Neural cell (in vitro differentiated cells): Measurements from ENCODE around the gene CASTOR2. TPM values are rescaled to one million over a fixed set of nuclear protein-coding genes. Genes with fewer than 3 reads are reported as not detected.
"Not testable (repeated sequence)": the region's sequence is repeated elsewhere in the genome, so short reads cannot be mapped to it uniquely, and the experiment has no call there.

Experiments used
- H2AFZ ChIP-seq: fragments of 200-600, 300-800 bp; sonication (generic), shearing (Covaris generic); 2 replicates; pipeline ENCODE4 v1.6.0; 2014; ENCODE audit warnings: low read depth, mild to moderate bottlenecking, antibody characterized with exemption, low read length, moderate library complexity
- H3F3A ChIP-seq: fragments of 200-600 bp; shearing (Covaris generic); 2 replicates; pipeline ENCODE4 v1.6.1; 2016; ENCODE audit warnings: mild to moderate bottlenecking, moderate library complexity, mixed read lengths, antibody characterized with exemption, low read length; ENCODE audit not compliant: insufficient read depth, poor library complexity, severe bottlenecking
- H3K27ac ChIP-seq: fragments of 200-600, 300-800 bp; sonication (generic), shearing (Covaris generic); 2 replicates; pipeline ENCODE4 v1.5.1; 2014; ENCODE audit warnings: mild to moderate bottlenecking, low read length, moderate library complexity
- H3K27me3 ChIP-seq: fragments of 300-800, 200-600 bp; sonication (generic), shearing (Covaris generic); 2 replicates; pipeline ENCODE4 v1.6.0; 2014; ENCODE audit warnings: mild to moderate bottlenecking, low read depth, low read length, moderate library complexity; ENCODE audit not compliant: insufficient read depth
- H3K36me3 ChIP-seq: fragments of 300-800, 200-600 bp; sonication (generic), shearing (Covaris generic); 2 replicates; pipeline ENCODE4 v1.5.1; 2014; ENCODE audit warnings: mild to moderate bottlenecking, antibody characterized with exemption, low read length, moderate library complexity; ENCODE audit not compliant: insufficient read depth
- H3K4me2 ChIP-seq: fragments of 300-800, 200-600 bp; sonication (generic), shearing (Covaris generic); 2 replicates; pipeline ENCODE4 v1.6.0; 2014; ENCODE audit warnings: mild to moderate bottlenecking, low read length
- H3K4me3 ChIP-seq: fragments of 300-800, 200-600 bp; sonication (generic), shearing (Covaris generic); 2 replicates; pipeline ENCODE4 v1.5.1; 2014; ENCODE audit warnings: mild to moderate bottlenecking, low read length, moderate library complexity
- H3K79me2 ChIP-seq: fragments of 200-600 bp; shearing (Covaris generic); replicated peaks from 2 replicates; pipeline ENCODE4 v1.6.0; 2014; ENCODE audit warnings: mild to moderate bottlenecking, low read length, moderate library complexity; ENCODE audit not compliant: insufficient read depth
- H3K9ac ChIP-seq: fragments of 300-800, 200-600 bp; sonication (generic), shearing (Covaris generic); 2 replicates; pipeline ENCODE4 v1.6.1; 2016; ENCODE audit warnings: mild to moderate bottlenecking, low read length, mixed read lengths
- H3K9me2 ChIP-seq: fragments of 200-600 bp; shearing (Covaris generic); 2 replicates; pipeline ENCODE4 v1.6.1; 2016; ENCODE audit warnings: mild to moderate bottlenecking, low read length, mixed read lengths; ENCODE audit not compliant: insufficient read depth
- H3K9me3 ChIP-seq: fragments of 200-600, 300-800 bp; sonication (generic), shearing (Covaris generic); 2 replicates; pipeline ENCODE4 v1.6.1; 2016; ENCODE audit warnings: mild to moderate bottlenecking, mixed run types, low read length, moderate library complexity, mixed read lengths
- H4K20me1 ChIP-seq: fragments of 200-600 bp; shearing (Covaris generic); 2 replicates; pipeline ENCODE4 v1.6.1; 2016; ENCODE audit warnings: mild to moderate bottlenecking, mixed run types; ENCODE audit not compliant: insufficient read depth
- polyA plus RNA-seq: library from polyadenylated mRNA; depleted of rRNA; stranded (reverse); fragments of >200 nt; gene quantifications from 2 replicates; pipeline ENCODE4 v1.2.3, GENCODE V29; 2014

The CASTOR2 gene
- polyA plus RNA-seq, 1 donor from 2014 or later = 13.7 TPM

DNA sequence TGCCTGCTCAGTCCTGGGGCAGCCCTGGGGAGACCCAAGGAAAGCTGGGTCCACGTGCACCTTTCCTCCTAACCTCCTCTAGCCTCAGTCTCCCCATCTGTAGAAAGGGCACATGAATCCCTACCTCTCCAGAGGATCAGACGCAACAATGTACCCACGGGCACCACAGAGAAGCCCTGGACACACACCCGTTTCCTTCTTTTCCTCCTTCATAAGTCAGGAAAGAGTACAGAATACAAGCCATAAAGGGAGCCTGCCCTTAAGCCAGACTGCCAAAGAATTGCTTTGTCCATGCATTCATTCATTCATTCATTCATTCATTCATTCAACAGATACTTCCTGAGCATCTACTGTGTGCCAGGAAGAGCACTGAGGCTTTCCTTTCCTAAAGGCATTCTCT, 20.6 kb upstream of the CASTOR2 start:
- H3F3A ChIP-seq, H3K27ac ChIP-seq, H3K9ac ChIP-seq, H3K4me3 ChIP-seq, H3K36me3 ChIP-seq, H3K79me2 ChIP-seq, H4K20me1 ChIP-seq, H3K9me2 ChIP-seq, H2AFZ ChIP-seq, H3K9me3 ChIP-seq, H3K27me3 ChIP-seq, H3K4me2 ChIP-seq: not testable (repeated sequence)

DNA sequence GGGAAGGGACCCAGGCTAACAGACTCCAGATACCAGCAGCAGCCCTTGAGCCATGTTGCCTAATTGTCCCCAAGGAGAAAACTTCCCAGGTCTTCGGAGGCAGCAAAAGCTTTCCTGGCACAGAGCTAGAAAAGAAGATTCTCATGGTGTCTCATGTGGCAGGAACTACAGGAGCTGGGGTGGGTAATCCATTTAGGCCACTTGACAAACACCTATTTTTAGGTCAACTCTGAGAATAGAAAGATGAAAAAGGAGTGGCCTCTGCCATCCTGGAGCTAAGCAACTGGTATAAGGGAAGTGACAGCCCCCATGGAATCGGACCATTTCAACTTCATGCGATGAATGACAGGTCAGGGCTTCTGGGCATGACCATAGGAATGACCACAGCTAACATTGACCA, 16.8 kb upstream of the CASTOR2 start:
- H3K9me3 ChIP-seq = not testable (repeated sequence)

DNA sequence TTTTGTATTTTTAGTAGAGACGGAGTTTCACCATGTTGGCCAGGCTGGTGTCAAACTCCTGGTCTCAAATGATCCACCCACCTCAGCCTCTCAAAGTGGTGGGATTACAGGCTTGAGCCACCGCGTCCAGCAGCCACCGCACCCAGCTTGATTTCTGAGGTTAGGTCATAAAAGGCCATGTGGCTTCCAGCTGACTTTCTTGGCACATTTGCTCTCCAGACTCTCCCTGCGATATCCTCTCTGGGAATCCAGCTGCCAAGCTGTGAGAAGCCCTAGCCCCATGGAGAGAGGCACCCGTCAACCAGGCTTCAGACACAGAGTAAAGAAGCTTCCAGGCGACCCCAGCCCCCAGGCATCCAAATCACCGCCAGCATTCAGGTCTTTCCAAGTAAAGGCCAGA, 10.7 kb upstream of the CASTOR2 start:
- not testable (repeated sequence) for H3K9ac ChIP-seq, H3K9me2 ChIP-seq, H3K9me3 ChIP-seq, H4K20me1 ChIP-seq, H3K4me3 ChIP-seq, H3F3A ChIP-seq, H3K36me3 ChIP-seq, H3K27ac ChIP-seq, H3K79me2 ChIP-seq, H2AFZ ChIP-seq, H3K27me3 ChIP-seq, H3K4me2 ChIP-seq

More for the DNA sequence above, 16.8 kb upstream of the CASTOR2 start:
- H3F3A ChIP-seq, H3K4me3 ChIP-seq, H3K79me2 ChIP-seq, H3K27me3 ChIP-seq, H3K4me2 ChIP-seq, H2AFZ ChIP-seq, H3K27ac ChIP-seq, H3K36me3 ChIP-seq, H3K9ac ChIP-seq, H3K9me2 ChIP-seq, H4K20me1 ChIP-seq: not testable (repeated sequence)

DNA sequence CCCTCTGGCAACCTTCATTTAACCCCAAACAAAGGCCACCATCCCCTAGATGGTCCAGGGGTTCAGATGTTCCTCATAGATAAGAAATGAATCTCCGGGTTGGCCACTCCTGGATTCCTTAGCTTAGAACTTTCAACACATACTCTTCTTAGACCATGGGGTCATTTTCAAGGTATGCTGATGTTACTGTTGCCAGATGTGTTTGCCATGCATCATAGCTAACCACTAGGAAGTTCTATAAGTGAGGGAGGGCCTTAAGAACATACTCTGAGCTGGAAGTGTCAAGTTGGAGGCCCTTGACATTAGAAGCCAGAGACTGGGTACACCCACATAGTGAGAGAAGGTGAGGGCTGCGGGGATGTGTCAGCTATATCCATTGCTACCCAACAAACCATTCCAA, 6.2 kb upstream of the CASTOR2 start:
- not testable (repeated sequence) for H4K20me1 ChIP-seq, H3K4me2 ChIP-seq, H3K27me3 ChIP-seq, H3K27ac ChIP-seq, H3K79me2 ChIP-seq, H3K9me2 ChIP-seq, H3F3A ChIP-seq, H3K36me3 ChIP-seq, H2AFZ ChIP-seq, H3K9me3 ChIP-seq, H3K9ac ChIP-seq, H3K4me3 ChIP-seq

DNA sequence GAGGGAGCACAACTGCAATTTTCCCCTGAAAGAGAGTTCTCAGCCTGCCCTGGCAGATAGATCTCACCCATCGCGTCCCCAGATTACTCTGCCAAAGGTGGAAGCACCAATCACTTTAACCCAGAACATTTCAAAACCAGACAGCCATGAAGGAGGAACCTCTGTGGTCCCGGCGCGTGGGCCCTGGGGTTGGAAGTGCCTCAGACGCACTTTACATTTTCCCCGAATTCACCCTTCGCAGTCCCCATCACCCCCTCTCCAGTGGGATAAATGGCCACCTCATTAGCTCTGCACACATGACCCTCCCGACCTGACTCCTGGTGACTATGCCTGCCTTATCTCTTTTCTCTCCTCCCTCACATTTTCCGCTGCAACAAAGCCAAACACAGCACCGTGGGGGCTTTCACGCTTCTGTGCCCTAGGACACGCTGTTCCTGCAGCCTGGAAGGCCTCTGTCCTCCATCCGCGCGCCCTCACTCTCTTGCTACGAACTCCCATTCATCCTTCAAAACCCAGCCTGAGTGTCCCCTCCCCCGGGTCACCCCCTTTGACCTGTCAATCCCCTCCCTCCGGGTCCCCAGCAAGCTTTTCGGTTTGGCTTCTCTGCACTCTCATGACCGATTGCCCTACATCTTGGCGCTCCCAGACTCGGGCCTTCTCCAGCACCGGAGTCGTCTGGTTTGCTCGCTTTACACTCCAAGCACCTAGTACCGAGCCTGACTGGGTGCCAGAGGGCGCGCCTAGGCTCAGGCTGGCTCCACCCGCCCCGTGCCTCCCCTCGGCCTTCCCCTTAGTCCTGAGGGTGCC, 598 bp upstream of the CASTOR2 start:
- H3K27me3 ChIP-seq, H3K9me3 ChIP-seq, H3K9ac ChIP-seq, H2AFZ ChIP-seq, H3F3A ChIP-seq, H3K27ac ChIP-seq, H3K4me2 ChIP-seq, H3K36me3 ChIP-seq, H4K20me1 ChIP-seq, H3K79me2 ChIP-seq, H3K9me2 ChIP-seq: not testable (repeated sequence)
- H3K4me3 ChIP-seq = peak overlapping the region; percentile 31

DNA sequence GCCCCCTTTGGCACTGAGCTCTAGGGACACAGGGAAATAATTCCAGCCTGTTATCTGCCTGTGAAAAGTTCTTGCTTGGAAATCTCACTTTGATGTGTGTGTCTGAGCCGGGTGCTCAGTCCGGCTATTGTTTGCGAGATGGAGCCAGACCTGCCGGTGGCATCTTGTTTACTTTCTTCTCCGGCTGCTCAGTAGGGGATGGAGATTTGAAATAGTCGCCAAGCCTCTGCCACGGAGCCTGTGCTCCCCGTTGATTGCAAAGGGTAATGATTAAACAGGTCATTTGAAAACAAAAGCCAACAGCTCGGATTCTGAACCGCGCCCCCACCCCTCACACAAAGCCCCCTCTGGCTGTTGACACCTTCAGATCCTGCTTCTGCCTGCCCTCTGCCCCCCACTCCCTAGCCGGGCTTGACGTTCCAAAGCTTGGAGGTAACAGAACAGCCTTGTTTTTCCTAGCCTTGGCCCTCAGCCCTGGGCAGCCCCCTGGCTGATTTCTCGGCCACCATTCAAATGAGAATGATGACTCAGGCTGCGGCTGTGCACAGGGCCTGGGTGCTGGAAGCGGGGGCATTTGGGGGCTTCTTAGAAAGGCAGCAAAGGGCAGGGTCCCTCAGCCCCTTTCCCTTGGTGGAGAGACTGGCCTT, 1.8 kb downstream of the CASTOR2 start:
- not testable (repeated sequence) for H4K20me1 ChIP-seq, H3K36me3 ChIP-seq, H3K4me2 ChIP-seq, H3K27ac ChIP-seq, H2AFZ ChIP-seq, H3K9ac ChIP-seq, H3K4me3 ChIP-seq, H3F3A ChIP-seq, H3K9me2 ChIP-seq, H3K79me2 ChIP-seq, H3K27me3 ChIP-seq, H3K9me3 ChIP-seq

DNA sequence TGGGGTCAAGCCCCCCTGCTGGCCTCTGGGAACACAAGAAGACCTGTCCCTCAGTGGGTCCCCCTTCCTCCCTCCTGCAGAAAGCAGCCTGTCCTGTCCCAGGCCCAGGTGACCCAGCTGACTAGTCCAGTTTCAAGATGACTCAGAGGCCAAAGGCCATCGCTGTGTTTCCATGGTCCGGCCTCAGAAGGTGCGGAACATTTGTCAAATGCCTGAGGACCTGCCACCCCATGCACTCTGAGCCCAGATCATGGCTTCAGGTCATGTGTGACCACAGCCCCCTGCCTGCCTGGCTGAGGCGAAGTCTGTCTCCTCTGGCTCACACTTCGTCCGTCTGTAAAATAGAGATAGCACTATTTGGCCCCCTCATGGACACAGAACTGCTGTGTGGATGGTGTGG, 2.4 kb downstream of the CASTOR2 start:
- not testable (repeated sequence) for H3K4me2 ChIP-seq, H3K36me3 ChIP-seq, H3K4me3 ChIP-seq, H3K9me3 ChIP-seq, H3F3A ChIP-seq, H4K20me1 ChIP-seq, H3K27me3 ChIP-seq, H3K27ac ChIP-seq, H3K9ac ChIP-seq, H3K79me2 ChIP-seq, H2AFZ ChIP-seq, H3K9me2 ChIP-seq

DNA sequence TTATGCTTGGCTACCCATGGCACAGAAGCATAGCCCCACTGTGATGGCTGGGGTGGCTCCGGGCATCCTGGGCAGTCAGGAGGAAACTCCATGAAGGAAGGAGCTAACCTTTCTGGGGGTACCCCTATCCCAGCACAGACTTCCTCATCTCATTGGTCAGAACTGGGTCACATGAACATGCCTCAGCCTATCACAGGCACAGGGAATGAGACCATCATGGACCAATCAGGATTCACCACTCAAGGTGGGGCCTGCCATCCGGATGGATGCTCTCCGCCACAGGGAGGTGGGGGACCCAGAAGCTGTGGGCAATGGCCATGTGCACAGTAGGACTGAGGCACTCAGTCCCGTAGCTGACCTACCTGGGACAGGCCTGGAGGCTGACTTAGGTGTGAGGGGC, 6.9 kb downstream of the CASTOR2 start:
- not testable (repeated sequence) for H3K79me2 ChIP-seq, H4K20me1 ChIP-seq, H3K27me3 ChIP-seq, H3K27ac ChIP-seq, H3K4me3 ChIP-seq, H3K36me3 ChIP-seq, H3K4me2 ChIP-seq, H3K9me3 ChIP-seq, H3F3A ChIP-seq, H3K9me2 ChIP-seq, H3K9ac ChIP-seq, H2AFZ ChIP-seq
